HG03354 (cell line): ENCODE data around the gene ATP8B3.

Experiments used
- ATAC-seq: cut with Tn5 transposase; IDR thresholded peaks from one replicate; pipeline ENCODE4 v1.9.1; 2021; ENCODE audit warnings: mild to moderate bottlenecking; ENCODE audit not compliant: unreplicated experiment, poor library complexity, severe bottlenecking

Gene ATP8B3

GRCh38 chr19:1836458-1837221 is 24.6 kb upstream of the ATP8B3 start:
- ATAC-seq = no peak

- ATAC-seq = no peak
Measured at GRCh38 chr19:1833540-1833939, 21.5 kb upstream of the ATP8B3 start.

GRCh38 chr19:1832046-1832663 is 20.1 kb upstream of the ATP8B3 start:
- ATAC-seq = no peak

- ATAC-seq = no peak
Measured at GRCh38 chr19:1830978-1831377, 18.9 kb upstream of the ATP8B3 start.

GRCh38 chr19:1830568-1830967 is 18.5 kb upstream of the ATP8B3 start:
- no peak for ATAC-seq

GRCh38 chr19:1829958-1830357 is 17.9 kb upstream of the ATP8B3 start:
- no peak for ATAC-seq

- no peak for ATAC-seq
Measured at GRCh38 chr19:1828279-1829238, 16.5 kb upstream of the ATP8B3 start.

GRCh38 chr19:1827566-1828278 is 15.6 kb upstream of the ATP8B3 start:
- no peak for ATAC-seq

- no peak for ATAC-seq
Measured at GRCh38 chr19:1826557-1827521, 14.8 kb upstream of the ATP8B3 start.

- no peak for ATAC-seq
Measured at GRCh38 chr19:1825909-1826556, 14.0 kb upstream of the ATP8B3 start.

- no peak for ATAC-seq
Measured at GRCh38 chr19:1824252-1824622, 12.2 kb upstream of the ATP8B3 start.

- no peak for ATAC-seq
Measured at GRCh38 chr19:1823539-1824251, 11.6 kb upstream of the ATP8B3 start.

GRCh38 chr19:1823020-1823419 is 10.9 kb upstream of the ATP8B3 start:
- no peak for ATAC-seq

- ATAC-seq = no peak
Measured at GRCh38 chr19:1822210-1822609, 10.1 kb upstream of the ATP8B3 start.

GRCh38 chr19:1819341-1820255 is 7.5 kb upstream of the ATP8B3 start:
- no peak for ATAC-seq

GRCh38 chr19:1818549-1819195 is 6.6 kb upstream of the ATP8B3 start:
- no peak for ATAC-seq
